HG03060 (cell line): ENCODE measurements around the gene DHRSX.
"Not testable (repeated sequence)": the region's sequence is repeated elsewhere in the genome, so short reads cannot be mapped to it uniquely, and the experiment has no call there.

Experiments used
- ATAC-seq: cut with Tn5 transposase; IDR thresholded peaks from one replicate; pipeline ENCODE4 v1.9.1; 2021; ENCODE audit warnings: low read depth, moderate number of reproducible peaks; ENCODE audit not compliant: unreplicated experiment

Gene DHRSX

GRCh38 chrX:2521092-2521926 is 20.5 kb upstream of the DHRSX start:
- ATAC-seq, result no peak

- no peak for ATAC-seq
Measured at GRCh38 chrX:2520539-2520938, 19.8 kb upstream of the DHRSX start.

DNA sequence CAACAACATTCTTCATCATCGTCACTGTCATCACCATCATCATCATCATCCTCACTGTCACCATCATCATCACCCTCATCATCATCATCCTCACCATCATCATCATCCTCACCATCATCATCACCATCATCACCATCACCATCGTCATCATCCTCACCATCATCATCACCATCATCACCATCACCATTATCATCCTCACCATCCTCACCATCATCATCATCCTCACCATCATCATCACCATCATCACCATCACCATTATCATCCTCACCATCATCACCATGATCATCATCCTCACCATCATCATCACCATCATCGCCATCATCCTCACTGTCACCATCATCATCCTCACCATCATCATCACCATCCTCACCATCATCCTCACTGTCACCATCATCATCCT is 18.9 kb upstream of the DHRSX start:
- not testable (repeated sequence) for ATAC-seq

DNA sequence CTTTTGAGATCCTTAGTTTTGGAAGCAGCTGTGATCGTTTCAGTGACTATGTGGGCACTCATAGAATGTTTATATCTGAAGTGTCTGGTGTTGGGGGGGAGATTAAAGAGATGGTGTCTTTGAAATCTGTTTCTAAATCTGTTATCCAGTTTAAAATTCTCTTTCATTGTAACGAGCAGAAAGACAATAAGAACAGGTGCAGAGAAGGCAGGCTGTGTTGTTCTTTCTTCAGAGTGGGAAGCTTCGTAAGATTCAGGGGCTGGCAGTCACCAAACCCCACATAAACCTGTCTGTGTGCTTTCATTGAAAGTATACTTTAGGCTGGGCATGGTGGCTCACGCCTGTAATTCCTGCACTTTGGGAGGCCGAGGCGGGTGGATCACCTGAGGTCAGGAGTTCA is 16.3 kb upstream of the DHRSX start:
- ATAC-seq, result no peak

- ATAC-seq, result peak; percentile 56
Measured at GRCh38 chrX:2516623-2517022, 15.8 kb upstream of the DHRSX start.

DNA sequence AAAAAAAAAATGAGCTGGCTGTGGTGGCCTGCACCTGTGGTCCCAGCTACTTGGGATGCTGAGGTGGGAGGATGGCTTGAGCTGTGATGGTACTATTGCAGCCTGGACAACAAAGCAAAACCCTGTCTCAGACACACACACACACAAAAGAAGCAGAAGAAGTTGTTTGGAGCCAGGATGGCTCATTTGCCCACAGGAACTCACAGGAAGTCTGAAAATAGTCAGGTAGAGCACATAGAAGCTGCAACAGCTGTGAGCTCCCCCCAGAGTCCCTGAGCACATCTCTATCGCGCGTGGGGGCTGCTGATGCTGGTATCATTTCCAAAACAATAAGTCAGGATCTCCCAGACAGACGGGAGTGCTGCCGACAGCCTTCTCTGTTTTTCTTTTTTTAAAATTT is 13.4 kb upstream of the DHRSX start:
- no peak for ATAC-seq

GRCh38 chrX:2513121-2513664 is 12.4 kb upstream of the DHRSX start:
- no peak for ATAC-seq

GRCh38 chrX:2512501-2512900 is 11.7 kb upstream of the DHRSX start:
- no peak for ATAC-seq

DNA sequence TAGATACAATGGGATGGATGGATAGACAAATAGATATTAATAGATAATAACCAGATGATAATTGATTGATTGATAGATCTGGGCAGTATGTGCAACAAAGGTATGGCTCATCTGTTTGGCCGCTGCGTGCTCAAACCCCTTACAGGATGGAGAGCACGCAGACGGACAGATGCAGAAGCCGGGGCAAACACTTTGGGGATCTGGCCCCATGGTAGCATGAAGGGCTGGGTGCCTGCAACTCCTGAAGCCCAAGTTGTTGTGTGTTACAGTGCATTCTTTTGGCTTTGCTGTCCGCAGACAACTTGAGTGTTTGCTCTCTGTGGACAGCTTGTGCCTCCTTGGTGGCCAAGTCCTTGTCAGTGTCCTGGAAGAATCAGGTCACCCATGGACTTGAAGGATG is 10.6 kb upstream of the DHRSX start:
- ATAC-seq, result no peak

DNA sequence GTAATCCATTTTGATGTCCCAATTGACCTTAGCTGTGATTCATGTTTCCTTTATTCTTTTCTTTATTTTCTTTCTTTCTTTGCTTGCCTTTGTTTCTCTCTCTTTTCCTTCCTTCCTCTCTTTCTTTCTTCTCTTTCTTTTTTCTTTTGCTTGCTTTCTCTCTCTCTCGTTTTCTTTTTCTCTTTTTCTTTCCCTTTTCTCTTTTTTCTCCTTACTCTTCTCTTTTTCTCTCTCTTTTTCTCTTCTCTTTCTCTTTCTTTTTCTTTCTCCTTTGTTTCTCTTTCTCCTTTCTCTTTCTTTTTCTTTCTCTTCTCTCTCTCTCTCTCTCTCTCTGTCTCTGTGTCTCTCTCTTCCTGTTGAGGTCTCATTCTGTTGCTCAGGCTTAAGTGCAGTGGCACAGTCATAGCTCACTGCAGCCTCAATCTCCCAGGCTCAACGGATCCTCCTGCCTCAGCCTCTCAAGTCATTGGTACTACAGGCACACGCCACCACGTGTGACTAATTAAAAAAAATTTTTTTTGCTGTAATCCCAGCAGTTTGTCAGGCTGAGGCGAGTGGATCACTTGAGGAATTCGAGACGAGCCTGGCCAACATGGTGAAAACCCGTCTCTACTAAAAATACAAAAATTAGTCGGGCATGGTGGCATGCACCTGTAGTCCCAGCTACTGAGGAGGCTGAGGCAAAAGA is 8.0 kb upstream of the DHRSX start:
- no peak for ATAC-seq

DNA sequence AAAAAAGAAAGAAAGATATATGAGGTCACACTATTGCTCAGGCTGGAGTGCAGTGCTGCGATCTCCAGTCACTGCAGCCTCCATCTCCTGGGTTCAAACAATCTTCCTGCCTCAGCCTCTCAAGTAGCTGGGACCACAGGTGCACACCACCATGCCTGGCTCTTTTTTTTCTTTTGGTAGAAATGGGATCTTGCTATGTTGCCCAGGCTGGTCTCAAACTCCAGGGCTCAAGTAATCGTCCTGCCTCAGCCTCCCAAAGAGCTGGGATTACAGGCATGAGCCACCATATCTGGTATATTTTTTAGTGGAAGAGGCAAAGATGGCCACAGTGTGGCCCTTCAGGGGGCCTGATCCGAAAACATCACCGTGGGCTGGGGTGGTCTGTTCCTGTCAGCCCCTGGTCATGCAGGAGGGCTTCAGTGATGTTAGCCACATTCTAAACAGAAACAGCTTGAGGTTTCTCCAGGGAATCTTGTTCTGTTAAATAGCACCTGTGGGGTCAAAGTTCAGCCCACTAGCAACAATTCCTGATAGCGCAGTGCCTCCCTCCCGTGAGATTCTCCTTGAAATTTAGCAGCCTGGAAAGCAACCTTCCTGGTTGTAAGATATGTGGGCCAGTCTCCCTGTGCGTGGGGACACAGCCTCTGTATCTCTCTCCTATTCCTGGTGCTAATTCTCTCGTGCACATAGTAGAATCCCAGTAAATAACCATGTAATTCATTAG is 7.3 kb upstream of the DHRSX start:
- no peak for ATAC-seq

DNA sequence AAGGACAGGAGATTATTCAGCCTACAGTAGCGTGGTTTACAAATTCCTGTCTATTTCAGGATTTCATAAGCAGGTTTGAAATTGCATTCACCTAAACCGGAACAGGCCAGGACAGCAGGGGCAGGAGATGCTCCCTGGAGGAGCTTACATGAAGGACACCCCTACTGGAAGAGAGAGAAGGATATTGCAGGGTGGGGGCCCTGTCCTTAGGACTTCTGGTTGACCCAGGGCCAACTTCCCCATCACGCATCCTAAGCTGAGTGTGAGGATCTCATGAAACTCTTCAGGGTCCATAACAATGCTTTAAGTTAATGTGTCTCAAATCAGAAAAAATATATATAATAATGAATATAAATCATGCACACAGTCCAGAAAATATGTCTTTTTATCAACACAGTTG is 6.4 kb upstream of the DHRSX start:
- no peak for ATAC-seq

- ATAC-seq, result not testable (repeated sequence)
Measured at GRCh38 chrX:2505341-2505740, 4.6 kb upstream of the DHRSX start.

DNA sequence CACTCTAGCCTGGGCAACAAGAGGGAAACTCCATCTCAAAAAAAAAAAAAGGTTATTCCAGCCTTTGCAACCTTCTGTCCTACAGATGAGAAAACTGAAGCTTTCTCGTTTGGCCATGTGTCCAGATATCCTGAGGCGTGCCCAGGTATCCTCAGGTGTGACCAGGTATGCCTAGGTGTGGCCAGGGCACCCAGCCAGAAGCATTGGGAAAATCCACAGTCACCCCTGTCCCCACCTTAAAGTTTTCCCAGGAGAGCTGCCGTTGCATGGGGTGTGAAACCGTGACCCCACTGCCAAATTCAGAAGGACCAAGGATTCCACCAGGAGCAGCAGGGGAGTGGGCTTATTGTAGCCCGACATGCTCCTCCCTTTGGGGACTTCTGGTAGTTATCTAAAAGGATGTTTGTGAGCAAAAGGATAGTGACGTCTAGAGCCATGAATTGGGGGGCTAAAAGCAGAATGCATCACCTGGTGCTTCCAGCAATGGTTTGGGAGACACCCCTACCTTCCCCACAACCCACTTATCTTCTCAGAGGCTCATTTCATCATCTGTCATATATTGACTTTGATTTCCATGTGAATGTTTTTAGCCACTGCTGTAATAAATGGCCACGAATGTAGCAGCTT is 4.0 kb upstream of the DHRSX start:
- ATAC-seq, result no peak

DNA sequence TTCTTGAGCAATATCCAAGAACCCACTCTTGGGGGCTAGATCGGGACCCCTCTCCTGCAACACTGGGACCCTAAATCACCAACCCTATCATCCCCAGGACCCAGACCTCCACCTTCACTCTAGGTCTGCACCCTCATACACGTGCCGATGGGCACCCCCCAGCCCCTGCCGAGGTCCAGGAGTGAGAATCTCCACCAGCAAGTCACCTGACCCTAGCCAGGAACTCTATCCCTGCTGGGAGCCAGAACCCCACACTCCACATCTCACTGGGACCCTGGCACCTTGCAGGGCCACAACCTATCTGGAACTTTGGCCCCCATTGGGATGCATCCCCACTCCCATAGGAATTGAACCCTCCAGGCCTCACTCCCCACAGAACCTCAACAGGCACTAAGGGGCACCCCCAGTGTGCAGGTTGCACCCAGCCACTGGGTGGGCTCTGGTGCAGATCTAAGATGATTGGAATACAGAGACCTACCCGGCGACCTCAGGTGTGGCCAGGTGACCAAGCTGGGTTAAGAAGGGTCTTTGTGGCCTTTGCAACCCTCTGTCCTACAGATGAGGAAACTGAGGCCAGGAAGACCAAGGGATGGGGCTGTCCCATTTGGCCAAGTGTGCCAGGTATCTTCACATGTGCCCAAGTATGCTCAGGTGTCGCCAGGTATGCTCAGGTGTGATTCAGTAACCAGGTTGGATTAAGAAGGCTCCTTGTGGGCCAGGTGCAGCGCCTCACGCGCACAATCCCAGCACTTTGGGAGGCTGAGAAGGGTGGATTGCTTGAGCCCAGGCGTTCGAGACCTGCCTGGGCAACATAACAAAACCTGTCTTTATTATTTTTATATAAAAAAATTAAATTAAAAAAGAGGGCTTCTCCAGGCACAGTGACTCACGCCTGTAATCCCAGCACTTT is 3.1 kb upstream of the DHRSX start:
- ATAC-seq, result no peak

GRCh38 chrX:2502668-2503519 is 2.1 kb upstream of the DHRSX start:
- no peak for ATAC-seq

GRCh38 chrX:2502120-2502667 is 1.4 kb upstream of the DHRSX start:
- no peak for ATAC-seq

DNA sequence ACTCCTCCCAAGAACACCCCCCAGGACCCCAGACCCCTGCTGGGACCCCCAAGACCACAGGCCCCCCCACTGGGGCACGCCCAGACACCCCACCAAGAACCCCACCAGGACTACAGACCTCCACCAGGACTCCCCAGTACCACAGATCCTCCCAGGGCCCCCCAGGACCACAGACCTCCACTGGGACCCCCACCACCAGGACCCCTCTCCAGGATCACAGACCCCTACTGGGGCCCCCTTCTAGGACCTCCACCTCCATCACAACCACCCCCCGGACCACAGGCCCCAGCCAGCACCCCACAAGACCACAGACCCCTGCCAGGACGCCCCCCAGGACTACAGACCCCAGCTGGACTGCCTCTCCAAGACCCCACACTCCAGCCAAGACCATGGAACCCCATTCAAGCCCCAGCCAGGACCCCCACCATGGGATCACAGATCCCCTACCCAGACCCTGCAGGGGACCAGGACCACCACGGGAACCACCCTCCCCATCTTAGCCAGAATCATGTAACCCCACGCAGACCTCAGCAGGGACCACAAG is 855 bp upstream of the DHRSX start:
- no peak for ATAC-seq
